GM15510 (cell line): ENCODE results near the gene DDX46.

Experiments used
- POLR2A ChIP-seq: IDR thresholded peaks from 3 replicates; pipeline ENCODE4 v1.6.1; 2011; ENCODE audit warnings: borderline replicate concordance; ENCODE audit not compliant: insufficient read length; ENCODE audit errors: extremely low read depth

DDX46 gene

GRCh38 chr5:134758504-134759341 is at the start of gene DDX46:
DDX46 (plus strand) TSS chr5:134758779; CDS start chr5:134758939, 160 bp downstream.
- peak; percentile 91 for TF ChIP-seq POLR2A

GRCh38 chr5:134714120-134714519 is 44.5 kb upstream of the DDX46 start:
- no peak for TF ChIP-seq POLR2A

- TF ChIP-seq POLR2A: no peak
Observed at GRCh38 chr5:134714541-134714940, 44.0 kb upstream of the DDX46 start.

GRCh38 chr5:134724872-134725271 is 33.7 kb upstream of the DDX46 start:
- no peak for TF ChIP-seq POLR2A

GRCh38 chr5:134732819-134733218 is 25.8 kb upstream of the DDX46 start:
- no peak for TF ChIP-seq POLR2A

- no peak for TF ChIP-seq POLR2A
Observed at GRCh38 chr5:134735243-134735642, 23.3 kb upstream of the DDX46 start.

GRCh38 chr5:134736173-134736812 is 22.3 kb upstream of the DDX46 start:
- no peak for TF ChIP-seq POLR2A

- TF ChIP-seq POLR2A: peak; percentile 84
Observed at GRCh38 chr5:134738133-134738962, 20.2 kb upstream of the DDX46 start, which contains the start of gene CAMLG. CAMLG (plus strand) TSS chr5:134738548; CDS start chr5:134738621, 73 bp downstream.

GRCh38 chr5:134738963-134739661 is 19.5 kb upstream of the DDX46 start:
- TF ChIP-seq POLR2A: no peak

- no peak for TF ChIP-seq POLR2A
Observed at GRCh38 chr5:134741052-134741451, 17.5 kb upstream of the DDX46 start.

- no peak for TF ChIP-seq POLR2A
Observed at GRCh38 chr5:134742134-134742533, 16.4 kb upstream of the DDX46 start.

GRCh38 chr5:134749415-134749814 is 9.2 kb upstream of the DDX46 start:
- TF ChIP-seq POLR2A: no peak

- TF ChIP-seq POLR2A: no peak
Observed at GRCh38 chr5:134758176-134758503, 439 bp upstream of the DDX46 start.

- no peak for TF ChIP-seq POLR2A
Observed at GRCh38 chr5:134769206-134769605, 10.6 kb downstream of the DDX46 start.
